Measurements from ENCODE around the gene ADGRL3. TPM values are rescaled to one million over a fixed set of nuclear protein-coding genes. Genes with fewer than 3 reads are reported as not detected.

ADGRL3 gene
- total RNA-seq, 1 donor from 2014 or later = 18.7 TPM

DNA sequence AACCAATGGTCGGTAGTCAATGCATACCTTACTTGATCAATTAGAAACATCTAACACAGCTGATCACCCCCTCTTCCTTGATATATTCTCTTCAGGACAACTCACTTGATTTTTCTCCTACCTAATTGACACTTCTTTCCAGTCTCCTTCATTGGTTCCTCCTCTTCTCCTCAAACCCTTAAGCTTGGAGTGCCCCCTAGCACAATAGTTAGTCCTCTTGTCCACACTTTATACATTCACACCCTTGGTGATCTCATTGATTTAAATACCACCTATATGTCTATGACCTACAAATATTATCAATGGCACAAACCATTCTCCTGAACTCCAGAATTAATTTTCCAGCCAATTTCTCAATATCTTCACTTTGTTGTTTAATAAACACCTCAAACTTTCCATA, 724.0 kb downstream of the ADGRL3 start:
- H3K4me1 Mint-ChIP-seq (ENCODE audit: unreplicated experiment) = no peaks in the 10 kb centered on the region
- DNase-seq (ENCODE audit: extremely low spot score, unreplicated experiment) = no peak
- H3K27me3 Mint-ChIP-seq (ENCODE audit: unreplicated experiment) = no peaks in the 10 kb centered on the region
- no peak overlapping the region for H3K27ac Mint-ChIP-seq (ENCODE audit: unreplicated experiment)
- no peak overlapping the region for H3K4me3 Mint-ChIP-seq (ENCODE audit: unreplicated experiment)
- peaks cover 2% of the 10 kb centered on the region for H3K36me3 Mint-ChIP-seq (ENCODE audit: unreplicated experiment)
- TF ChIP-seq CTCF (IDR thresholded peaks at IDR 0.05) = no peak
- no peaks in the 10 kb centered on the region for H3K9me3 Mint-ChIP-seq (ENCODE audit: unreplicated experiment)

DNA sequence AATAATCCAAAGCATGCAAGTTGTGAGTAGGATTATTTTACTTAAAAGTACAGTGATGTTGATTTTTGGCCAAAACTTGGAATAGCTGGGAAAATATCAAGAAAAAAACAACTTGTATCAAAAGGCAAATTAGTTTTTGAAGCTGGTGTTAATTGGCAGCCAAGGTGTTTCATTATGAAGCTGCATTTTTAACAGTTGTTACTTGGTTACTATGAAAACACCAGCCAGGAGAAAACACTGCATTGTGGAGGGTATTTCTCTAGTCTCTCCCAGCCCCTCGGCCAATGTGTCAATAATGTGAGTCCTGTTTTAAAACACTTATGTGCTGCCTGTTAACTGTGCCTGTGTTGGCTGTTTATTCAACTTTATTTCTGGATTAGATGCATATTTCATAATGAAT, 733.4 kb downstream of the ADGRL3 start:
- H3K9me3 Mint-ChIP-seq (ENCODE audit: unreplicated experiment) = no peaks in the 10 kb centered on the region
- no peak overlapping the region for H3K4me3 Mint-ChIP-seq (ENCODE audit: unreplicated experiment)
- no peak overlapping the region for H3K27ac Mint-ChIP-seq (ENCODE audit: unreplicated experiment)
- no peaks in the 10 kb centered on the region for H3K4me1 Mint-ChIP-seq (ENCODE audit: unreplicated experiment)
- no peaks in the 10 kb centered on the region for H3K27me3 Mint-ChIP-seq (ENCODE audit: unreplicated experiment)
- TF ChIP-seq CTCF (IDR thresholded peaks at IDR 0.05) = no peak
- no peak for DNase-seq (ENCODE audit: extremely low spot score, unreplicated experiment)
- H3K36me3 Mint-ChIP-seq (ENCODE audit: unreplicated experiment) = peaks cover 2% of the 10 kb centered on the region

DNA sequence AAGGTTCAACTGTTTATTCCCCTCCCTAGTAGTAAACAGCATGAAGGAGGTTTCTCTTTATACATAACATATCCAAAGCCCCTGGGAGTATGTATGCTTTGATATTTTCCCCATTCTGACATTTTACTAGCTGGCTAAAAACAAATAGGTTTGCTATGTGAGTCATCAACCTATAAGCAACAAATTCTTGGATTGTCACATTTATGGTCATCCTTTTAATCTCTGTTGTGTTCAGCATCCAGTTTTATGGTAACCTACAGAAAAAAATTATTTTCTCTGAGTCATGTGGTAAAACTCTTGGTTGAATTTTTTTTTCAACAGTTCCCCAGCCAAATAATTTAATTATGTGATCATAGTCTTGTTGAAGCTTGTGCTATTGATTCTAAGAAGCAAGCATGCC, 734.1 kb downstream of the ADGRL3 start:
- no peaks in the 10 kb centered on the region for H3K9me3 Mint-ChIP-seq (ENCODE audit: unreplicated experiment)
- H3K27me3 Mint-ChIP-seq (ENCODE audit: unreplicated experiment) = no peaks in the 10 kb centered on the region
- no peaks in the 10 kb centered on the region for H3K4me1 Mint-ChIP-seq (ENCODE audit: unreplicated experiment)
- no peak for DNase-seq (ENCODE audit: extremely low spot score, unreplicated experiment)
- no peak overlapping the region for H3K4me3 Mint-ChIP-seq (ENCODE audit: unreplicated experiment)
- no peak for TF ChIP-seq CTCF (IDR thresholded peaks at IDR 0.05)
- no peak overlapping the region for H3K27ac Mint-ChIP-seq (ENCODE audit: unreplicated experiment)
- peaks cover 2% of the 10 kb centered on the region for H3K36me3 Mint-ChIP-seq (ENCODE audit: unreplicated experiment)

DNA sequence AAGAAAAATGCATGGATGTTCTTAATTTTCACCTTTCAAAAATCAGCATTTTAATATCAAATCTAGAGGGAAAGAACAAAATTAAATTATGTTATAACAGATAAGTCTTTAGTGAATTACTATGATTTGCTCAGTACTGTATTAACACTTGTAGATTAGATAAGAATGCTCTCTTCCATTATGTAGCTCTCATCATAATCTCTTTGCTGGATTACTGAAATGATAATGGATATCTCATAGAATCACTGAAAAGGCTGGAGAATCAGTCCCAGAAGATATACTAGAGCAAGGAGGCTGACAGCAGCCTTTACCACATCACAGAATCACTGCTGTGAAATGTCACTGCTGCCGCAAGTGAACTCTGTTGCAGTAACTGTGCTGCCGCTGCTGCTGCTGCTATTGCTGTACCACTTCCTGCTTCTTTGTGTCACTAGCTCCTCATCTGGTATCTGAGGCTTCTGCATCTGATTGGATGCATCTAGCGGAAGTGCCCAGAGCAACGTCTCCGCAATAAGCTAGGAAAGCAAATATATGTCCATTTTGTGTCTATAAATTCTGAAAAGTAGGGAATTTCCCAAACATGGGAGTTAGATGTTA, 738.2 kb downstream of the ADGRL3 start:
- H3K9me3 Mint-ChIP-seq (ENCODE audit: unreplicated experiment) = no peaks in the 10 kb centered on the region
- H3K27ac Mint-ChIP-seq (ENCODE audit: unreplicated experiment) = no peak overlapping the region
- no peak overlapping the region for H3K4me3 Mint-ChIP-seq (ENCODE audit: unreplicated experiment)
- peaks cover 2% of the 10 kb centered on the region for H3K36me3 Mint-ChIP-seq (ENCODE audit: unreplicated experiment)
- TF ChIP-seq CTCF (IDR thresholded peaks at IDR 0.05) = no peak
- H3K4me1 Mint-ChIP-seq (ENCODE audit: unreplicated experiment) = no peaks in the 10 kb centered on the region
- no peaks in the 10 kb centered on the region for H3K27me3 Mint-ChIP-seq (ENCODE audit: unreplicated experiment)
- DNase-seq (ENCODE audit: extremely low spot score, unreplicated experiment) = no peak

- Mint-ChIP-seq H3K4me1 (ENCODE audit: unreplicated experiment) (peaks cover 10% of the 10 kb centered on the region), H3K4me3 (ENCODE audit: unreplicated experiment) (no peak overlapping the region), H3K27ac (ENCODE audit: unreplicated experiment) (no peak overlapping the region), H3K9me3 (ENCODE audit: unreplicated experiment) (no peaks in the 10 kb centered on the region), H3K27me3 (ENCODE audit: unreplicated experiment) (no peaks in the 10 kb centered on the region), H3K36me3 (ENCODE audit: unreplicated experiment) (no peaks in the 10 kb centered on the region)
- no peak for DNase-seq (ENCODE audit: extremely low spot score, unreplicated experiment)
- TF ChIP-seq CTCF (IDR thresholded peaks at IDR 0.05) = no peak
Observed at GRCh38 chr4:61950625-61951024, 750.5 kb downstream of the ADGRL3 start.

All from osteocyte (in vitro differentiated cells).